ENCODE measurements around the gene SLC30A10.
"Not testable (repeated sequence)": the region's sequence is repeated elsewhere in the genome, so short reads cannot be mapped to it uniquely, and the experiment has no call there.

The SLC30A10 gene

DNA sequence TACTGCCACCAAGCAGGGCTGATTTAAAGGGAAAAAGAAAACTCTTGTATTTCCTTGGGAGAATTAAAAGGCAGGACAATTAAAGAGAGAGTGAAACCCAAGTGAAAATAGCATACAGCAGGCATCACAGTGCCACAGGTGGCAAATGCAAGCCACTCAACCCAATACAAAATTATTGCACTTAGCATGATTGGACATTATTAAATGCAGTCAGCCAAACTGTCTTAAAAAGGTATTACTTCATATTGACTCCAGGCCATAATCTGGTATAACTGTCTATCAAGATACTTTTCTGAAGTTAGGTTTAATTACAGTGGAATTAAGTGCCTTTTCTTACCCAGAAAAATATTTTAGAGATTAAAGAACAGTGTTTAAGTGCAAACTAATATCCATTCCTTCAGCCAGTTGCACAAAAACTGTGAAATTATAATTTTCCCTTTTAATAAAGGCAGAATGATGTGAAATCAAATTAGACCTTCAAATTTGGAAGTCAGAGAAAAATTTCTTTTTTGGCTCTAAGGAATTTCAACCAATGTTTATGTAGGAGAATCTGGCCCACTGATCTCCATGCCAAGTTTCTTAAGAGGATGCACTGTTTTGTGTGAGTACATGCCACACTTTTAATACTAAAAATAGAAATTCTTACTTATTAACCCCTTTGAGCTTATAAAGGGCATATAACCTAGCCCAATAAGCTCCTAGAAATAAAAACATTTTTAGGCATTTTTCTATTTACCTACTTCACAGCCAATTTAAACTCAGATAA is 15.2 kb downstream of the SLC30A10 start:
- no peak for TF ChIP-seq CTCF (IDR thresholded peaks at IDR 0.05; ENCODE audit: low read depth, low read length)
- no peak overlapping the region for H3K4me3 ChIP-seq (replicated peaks in 1 of 2; ENCODE audit: low read depth in 2 of 2, low read length in 2 of 2)
- DNase-seq (ENCODE audit: low read depth in 2 of 2) = no peak

DNA sequence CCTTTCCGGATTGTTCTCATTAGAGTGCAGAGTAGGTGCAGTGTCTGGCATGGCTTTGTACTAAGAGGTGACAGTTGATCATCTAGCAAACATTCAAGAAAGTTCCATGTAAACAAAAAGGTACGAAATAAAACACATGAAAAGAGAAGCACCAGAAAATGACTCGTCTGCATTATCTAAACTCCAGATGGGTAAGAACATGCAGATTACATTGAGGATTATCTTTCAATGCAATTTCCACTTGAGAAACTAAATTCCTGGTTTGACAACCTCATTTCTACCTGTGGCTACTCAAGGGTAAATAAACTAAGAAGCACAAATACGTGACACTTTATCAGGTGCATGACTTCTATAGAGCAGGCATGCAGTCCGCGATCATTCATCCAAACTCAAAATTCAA is 17.6 kb downstream of the SLC30A10 start:
- DNase-seq (ENCODE audit: low read depth in 2 of 2) = no peak
- no peak for TF ChIP-seq CTCF (IDR thresholded peaks at IDR 0.05; ENCODE audit: low read depth, low read length)
- no peak overlapping the region for H3K4me3 ChIP-seq (replicated peaks in 1 of 2; ENCODE audit: low read depth in 2 of 2, low read length in 2 of 2)

GRCh38 chr1:219909476-219909875 is 18.9 kb downstream of the SLC30A10 start:
- no peak overlapping the region for H3K4me3 ChIP-seq (replicated peaks in 1 of 2; ENCODE audit: low read depth in 2 of 2, low read length in 2 of 2)
- no peak for TF ChIP-seq CTCF (IDR thresholded peaks at IDR 0.05; ENCODE audit: low read depth, low read length)
- no peak for DNase-seq (ENCODE audit: low read depth in 2 of 2)

DNA sequence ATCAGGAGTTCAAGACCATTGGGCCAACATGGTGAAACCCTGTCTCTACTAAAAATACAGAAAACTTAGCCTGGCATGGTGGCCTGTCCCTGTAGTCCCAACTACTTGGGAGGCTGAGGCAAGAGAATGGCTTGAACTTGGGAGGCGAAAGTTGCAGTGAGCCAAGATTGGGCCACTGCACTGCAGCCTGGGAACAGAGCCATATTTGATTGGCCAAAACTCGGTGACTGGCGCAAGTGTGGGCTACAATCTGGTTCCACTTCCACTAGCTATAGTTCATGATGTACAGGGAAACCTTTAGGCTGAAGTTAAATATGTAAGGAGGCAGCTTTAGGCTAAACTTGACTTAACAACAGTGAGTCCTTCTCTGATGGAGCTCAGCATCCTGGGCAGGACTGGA is 20.2 kb downstream of the SLC30A10 start:
- DNase-seq (ENCODE audit: low read depth in 2 of 2) = no peak
- H3K4me3 ChIP-seq (replicated peaks in 1 of 2; ENCODE audit: low read depth in 2 of 2, low read length in 2 of 2) = no peak overlapping the region
- no peak for TF ChIP-seq CTCF (IDR thresholded peaks at IDR 0.05; ENCODE audit: low read depth, low read length)

DNA sequence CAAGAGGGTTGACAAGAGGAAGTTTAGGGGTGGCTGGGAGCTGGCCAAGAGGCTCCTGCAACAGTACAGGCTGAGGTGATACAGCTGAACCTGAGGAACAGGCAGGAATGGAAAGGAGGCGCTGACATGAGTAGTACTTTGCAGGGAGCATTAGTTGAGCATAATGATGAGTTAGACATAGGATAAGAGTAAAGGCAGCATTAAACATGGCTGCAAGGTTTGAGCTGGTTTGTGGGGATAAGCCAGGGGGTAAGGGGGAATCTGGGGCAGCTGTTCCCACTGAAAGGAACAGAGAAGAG is 20.6 kb downstream of the SLC30A10 start:
- no peak overlapping the region for H3K4me3 ChIP-seq (replicated peaks in 1 of 2; ENCODE audit: low read depth in 2 of 2, low read length in 2 of 2)
- TF ChIP-seq CTCF (IDR thresholded peaks at IDR 0.05; ENCODE audit: low read depth, low read length) = no peak

GRCh38 chr1:219906924-219907771 is 21.2 kb downstream of the SLC30A10 start:
- no peak overlapping the region for H3K4me3 ChIP-seq (replicated peaks in 1 of 2; ENCODE audit: low read depth in 2 of 2, low read length in 2 of 2)
- TF ChIP-seq CTCF (IDR thresholded peaks at IDR 0.05; ENCODE audit: low read depth, low read length) = no peak

More for the DNA sequence above, 20.6 kb downstream of the SLC30A10 start:
- no peak for DNase-seq (ENCODE audit: low read depth in 2 of 2)

GRCh38 chr1:219906565-219906923 is 21.8 kb downstream of the SLC30A10 start:
- DNase-seq (ENCODE audit: low read depth in 2 of 2); H3K4me3 ChIP-seq (replicated peaks in 1 of 2; ENCODE audit: low read depth in 2 of 2, low read length in 2 of 2): not testable (repeated sequence)

More at GRCh38 chr1:219906924-219907771, 21.2 kb downstream of the SLC30A10 start:
- DNase-seq (ENCODE audit: low read depth in 2 of 2) = no peak

Measured in cardiac fibroblast (primary cell).